Heart right ventricle (tissue), 16 donors: ENCODE data around the gene NLRP1. TPM values are rescaled to one million over a fixed set of nuclear protein-coding genes. Genes with fewer than 3 reads are reported as not detected.

ENCODE experiments used
- ATAC-seq, 8 donors: fragments of 200-7000 bp; cut with Tn5 transposase; one replicate each; pipeline ENCODE4 v1.9.1; 2020; ENCODE audit warnings: mild to moderate bottlenecking in 8 of 8, moderate library complexity in 8 of 8, moderate number of reproducible peaks in 1 of 8
- DNase-seq, 2 donors: peaks; one replicate each; pipeline ENCODE4 v3.0.0-alpha.2; 2020
- H3K27ac ChIP-seq, 10 donors: fragments of 200-600 bp; sonication (generic) in 2 of 10; one replicate each; pipeline versions ENCODE4 v1.5.0 to v1.8.0; 2020 to 2022; ENCODE audit warnings: mild to moderate bottlenecking in 3 of 10
- H3K27me3 ChIP-seq, 7 donors: fragments of 200-600 bp; one replicate each; pipeline ENCODE4 v1.8.0; 2021 to 2022; ENCODE audit warnings: mild to moderate bottlenecking in 2 of 7
- H3K36me3 ChIP-seq, 9 donors: fragments of 200-600 bp; sonication (generic) in 1 of 9; one replicate each; pipeline versions ENCODE4 v1.5.0 to v1.8.0; 2020 to 2022; ENCODE audit warnings: mild to moderate bottlenecking in 2 of 9
- H3K4me1 ChIP-seq, 9 donors: fragments of 200-600 bp; sonication (generic) in 1 of 9; one replicate each; pipeline versions ENCODE4 v1.5.0 to v1.8.0; 2020 to 2022; ENCODE audit warnings: mild to moderate bottlenecking in 4 of 9
- H3K4me3 ChIP-seq, 10 donors: fragments of 200-600 bp; sonication (generic) in 2 of 10; one replicate each; pipeline versions ENCODE4 v1.5.0 to v1.8.0; 2020 to 2022; ENCODE audit warnings: mild to moderate bottlenecking in 7 of 10, moderate library complexity in 2 of 10
- H3K9me3 ChIP-seq, 11 donors: fragments of 200-600 bp in 10 of 11; sonication (generic) in 2 of 11; one replicate each; pipeline versions ENCODE4 v1.5.0 to v1.8.0; 2013 to 2022; ENCODE audit warnings: mild to moderate bottlenecking in 2 of 11, control low read depth in 1 of 11, moderate library complexity in 1 of 11
- CTCF ChIP-seq, 9 donors: fragments of 200-600 bp; sonication (generic) in 2 of 9; IDR thresholded peaks; one replicate each; pipeline versions ENCODE4 v1.5.0 to v1.8.0; 2021 to 2022; ENCODE audit warnings: antibody characterized with exemption in 9 of 9, mild to moderate bottlenecking in 5 of 9, moderate library complexity in 1 of 9
- WGBS, 2 donors: extraction: QIAGEN DNeasy Blood & Tissue Kit; methylation state at CpG; one replicate each; pipeline ENCODE4 v1.1.7; 2013; ENCODE audit warnings: inconsistent platforms in 1 of 2; 5-methylcytosine and 5-hydroxymethylcytosine counted together
- intact Hi-C, 10 donors: fragments of 100-400 bp; cut with DNase I; formaldehyde crosslinking; loops; one replicate each; pipeline versions ENCODE4 v1.11.1 to v1.14.2; 2022
- polyA plus RNA-seq, 2 donors: library from polyadenylated mRNA; stranded (reverse); fragments of 200-250 nt; gene quantifications; one replicate each; pipeline ENCODE4 v1.2.3, GENCODE V29; 2013
- total RNA-seq, 10 donors: library from RNA; stranded (reverse); fragmentation: NEBNext Ultra II Directional in 3 of 10; extraction: Animal tissue kit (Norgen Biotek cat#: 25700) in 3 of 10; gene quantifications; one replicate each; pipeline versions ENCODE4 v1.2.1 to v1.2.4, GENCODE V29; 2021 to 2023
- donor health status: Arrhythmogenic right ventricular cardiomyopathy.
- donor health status: ischemic (EF 13 %, LVEDD 7.1; RV severe dilation, severe dysfunction).
- donor health status: healthy with polysubstance abuse.
- donor health status: DM: no; HTN: yes; CAD: no.
- donor health status: DM: no; HTN: no; CAD: no.
- donor health status: ischemic (EF 25% LVEDD 6.9; RV normal size, moderate dysfunction).
- donor health status: ischemic (EF 25% LVEDD 5.7; RV mildly dilated, moderate dysfunction).
- donor health status: healthy.
- donor health status: DM: yes; HTN: yes; CAD: no.
- donor health status: Ischemic cardiomyopathy.
- donor health status: ischemic (EF 35%, LVEDD 5.7; RV mildly dilated, moderate dysfunction).
- donor health status: nonischemic (EF 11% LVEDD 7.7; RV severe dilation, severe dysfunction).
- donor health status: DM: yes; HTN: yes; CAD: no.
- donor health status: PGD.
- donor health status: ischemic (EF 29% LVEDD 5.4; RV normal size, mild dysfunction).
- donor health status: nonischemic (EF 23%, LVEDD 6.1; RV moderate dilation, normal function).

NLRP1 gene
- total and polyA plus RNA-seq, 12 donors: 4.9 to 34.3 (median 7.6) TPM

- WGBS, 2 donors: 88% methylated on average over 8 of the region's 8 CpGs
- H3K36me3 ChIP-seq: peaks cover 0 to 54% (median 0%) of the 10 kb centered on the region in 9 donors
These were observed 82.6 kb downstream of the NLRP1 start for GRCh38 chr17:5501685-5502084.

GRCh38 chr17:5500589-5501391, 83.5 kb downstream of the NLRP1 start:
- Histone ChIP-seq H3K36me3 (peaks cover 0 to 52% (median 0%) of the 10 kb centered on the region in 9 donors), H3K4me1 (peaks cover 0 to 16% (median 10%) of the 10 kb centered on the region in 9 donors), H3K9me3 (no peaks in the 10 kb centered on the region), H3K27me3 (peaks cover 0 to 19% (median 4%) of the 10 kb centered on the region in 7 donors), H3K4me3 (peak overlapping the region; percentile 40 to 64 (median 56)), H3K27ac (peak overlapping the region in 5 of 10 donors; percentile 4 to 64 (median 48))
- intact Hi-C loops: no loop called here
- TF ChIP-seq CTCF (IDR thresholded peaks at IDR 0.05): no peak
- DNase-seq (peak; percentile 66 to 67), ATAC-seq (peak; percentile 76 to 93 (median 88))
- WGBS, 2 donors: 16 to 29% methylated on average over 60 to 67 of the region's 67 CpGs

More at GRCh38 chr17:5501685-5502084, 82.6 kb downstream of the NLRP1 start:
- DNase-seq (no peak), ATAC-seq (no peak)
- TF ChIP-seq CTCF (IDR thresholded peaks at IDR 0.05): no peak
- intact Hi-C loops: no loop called here
- H3K4me3 ChIP-seq: no peak overlapping the region
- H3K9me3 ChIP-seq: no peaks in the 10 kb centered on the region
- H3K27me3 ChIP-seq: peaks cover 0 to 19% (median 4%) of the 10 kb centered on the region in 7 donors
- no peak overlapping the region for H3K27ac ChIP-seq
- H3K4me1 ChIP-seq: peaks cover 0 to 16% (median 10%) of the 10 kb centered on the region in 9 donors

GRCh38 chr17:5500247-5500588, 84.1 kb downstream of the NLRP1 start:
- Histone ChIP-seq H3K27ac (peak overlapping the region in 3 of 10 donors; percentile 48 to 64 (median 53)), H3K4me3 (peak overlapping the region; percentile 40 to 64 (median 56)), H3K9me3 (no peaks in the 10 kb centered on the region), H3K36me3 (peaks cover 0 to 47% (median 0%) of the 10 kb centered on the region in 9 donors), H3K27me3 (peaks cover 0 to 19% (median 4%) of the 10 kb centered on the region in 7 donors), H3K4me1 (peaks cover 0 to 16% (median 10%) of the 10 kb centered on the region in 9 donors)
- DNase-seq (no peak), ATAC-seq (no peak)
- no peak for TF ChIP-seq CTCF (IDR thresholded peaks at IDR 0.05)
- 18 to 29% methylated on average over 18 of the region's 18 CpGs for WGBS, 2 donors
- intact Hi-C loops: no loop called here

GRCh38 chr17:5499476-5500231, 84.7 kb downstream of the NLRP1 start:
- intact Hi-C loops: no loop called here
- Histone ChIP-seq H3K9me3 (no peaks in the 10 kb centered on the region), H3K4me3 (peak overlapping the region in 9 of 10 donors; percentile 41 to 64 (median 58)), H3K27ac (no peak overlapping the region), H3K27me3 (peaks cover 0 to 19% (median 4%) of the 10 kb centered on the region in 7 donors), H3K36me3 (peaks cover 0 to 41% (median 0%) of the 10 kb centered on the region in 9 donors), H3K4me1 (peaks cover 0 to 16% (median 10%) of the 10 kb centered on the region in 9 donors)
- DNase-seq (no peak), ATAC-seq (peak in 2 of 8 donors; percentile 11 to 25)
- WGBS, 2 donors: 25 to 42% methylated on average over 41 to 44 of the region's 44 CpGs
- TF ChIP-seq CTCF (IDR thresholded peaks at IDR 0.05): no peak
